ENCODE data around the gene HNRNPH1.

Gene HNRNPH1

GRCh38 chr5:179614745-179615144 is 8.7 kb downstream of the HNRNPH1 start:
- TF ChIP-seq, protein P1, sequence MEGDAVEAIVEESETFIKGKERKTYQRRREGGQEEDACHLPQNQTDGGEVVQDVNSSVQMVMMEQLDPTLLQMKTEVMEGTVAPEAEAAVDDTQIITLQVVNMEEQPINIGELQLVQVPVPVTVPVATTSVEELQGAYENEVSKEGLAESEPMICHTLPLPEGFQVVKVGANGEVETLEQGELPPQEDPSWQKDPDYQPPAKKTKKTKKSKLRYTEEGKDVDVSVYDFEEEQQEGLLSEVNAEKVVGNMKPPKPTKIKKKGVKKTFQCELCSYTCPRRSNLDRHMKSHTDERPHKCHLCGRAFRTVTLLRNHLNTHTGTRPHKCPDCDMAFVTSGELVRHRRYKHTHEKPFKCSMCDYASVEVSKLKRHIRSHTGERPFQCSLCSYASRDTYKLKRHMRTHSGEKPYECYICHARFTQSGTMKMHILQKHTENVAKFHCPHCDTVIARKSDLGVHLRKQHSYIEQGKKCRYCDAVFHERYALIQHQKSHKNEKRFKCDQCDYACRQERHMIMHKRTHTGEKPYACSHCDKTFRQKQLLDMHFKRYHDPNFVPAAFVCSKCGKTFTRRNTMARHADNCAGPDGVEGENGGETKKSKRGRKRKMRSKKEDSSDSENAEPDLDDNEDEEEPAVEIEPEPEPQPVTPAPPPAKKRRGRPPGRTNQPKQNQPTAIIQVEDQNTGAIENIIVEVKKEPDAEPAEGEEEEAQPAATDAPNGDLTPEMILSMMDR (conservative IDR thresholded peaks at IDR 0.05; ENCODE audit: control insufficient read depth, insufficient read depth, low read depth, low read length): no peak
- DNase-seq (ENCODE audit: low read depth): no peak

DNA sequence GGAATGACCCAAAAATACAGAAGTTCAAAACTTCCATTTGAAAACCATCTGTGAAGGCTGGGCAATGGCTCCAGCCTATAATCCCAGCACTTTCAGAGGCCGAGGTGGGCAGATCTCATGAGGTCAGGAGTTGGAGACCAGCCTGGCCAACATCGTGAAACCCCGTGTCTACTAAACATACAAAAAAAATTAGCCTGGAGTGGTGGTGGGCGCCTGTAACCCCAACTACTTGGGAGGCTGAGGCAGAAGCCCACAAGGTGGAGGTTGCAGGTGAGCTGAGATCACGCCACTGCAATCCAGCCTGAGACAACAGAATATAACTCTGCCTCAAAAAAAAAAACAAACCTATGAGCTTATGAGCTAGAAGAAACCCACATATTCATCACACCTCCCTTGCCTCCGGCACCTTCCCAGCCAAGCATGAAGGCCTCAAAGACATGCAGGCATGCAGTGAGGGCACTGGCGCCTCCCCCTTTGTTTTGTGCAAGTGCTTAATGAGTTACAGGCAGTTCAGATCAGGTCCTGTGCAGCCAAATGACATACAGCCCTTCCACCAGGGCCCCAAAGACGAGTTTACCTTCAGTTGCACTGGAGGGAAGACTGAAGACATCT is 9.9 kb downstream of the HNRNPH1 start:
- no peak for DNase-seq (ENCODE audit: low read depth)
- no peak overlapping the region for H3K4me3 ChIP-seq (ENCODE audit: control insufficient read depth, low read depth, low read length)
- TF ChIP-seq, protein P1 (conservative IDR thresholded peaks at IDR 0.05; ENCODE audit: control insufficient read depth, insufficient read depth, low read depth, low read length): no peak

More at GRCh38 chr5:179614745-179615144, 8.7 kb downstream of the HNRNPH1 start:
- H3K4me3 ChIP-seq (ENCODE audit: control insufficient read depth, low read depth, low read length): no peak overlapping the region

DNA sequence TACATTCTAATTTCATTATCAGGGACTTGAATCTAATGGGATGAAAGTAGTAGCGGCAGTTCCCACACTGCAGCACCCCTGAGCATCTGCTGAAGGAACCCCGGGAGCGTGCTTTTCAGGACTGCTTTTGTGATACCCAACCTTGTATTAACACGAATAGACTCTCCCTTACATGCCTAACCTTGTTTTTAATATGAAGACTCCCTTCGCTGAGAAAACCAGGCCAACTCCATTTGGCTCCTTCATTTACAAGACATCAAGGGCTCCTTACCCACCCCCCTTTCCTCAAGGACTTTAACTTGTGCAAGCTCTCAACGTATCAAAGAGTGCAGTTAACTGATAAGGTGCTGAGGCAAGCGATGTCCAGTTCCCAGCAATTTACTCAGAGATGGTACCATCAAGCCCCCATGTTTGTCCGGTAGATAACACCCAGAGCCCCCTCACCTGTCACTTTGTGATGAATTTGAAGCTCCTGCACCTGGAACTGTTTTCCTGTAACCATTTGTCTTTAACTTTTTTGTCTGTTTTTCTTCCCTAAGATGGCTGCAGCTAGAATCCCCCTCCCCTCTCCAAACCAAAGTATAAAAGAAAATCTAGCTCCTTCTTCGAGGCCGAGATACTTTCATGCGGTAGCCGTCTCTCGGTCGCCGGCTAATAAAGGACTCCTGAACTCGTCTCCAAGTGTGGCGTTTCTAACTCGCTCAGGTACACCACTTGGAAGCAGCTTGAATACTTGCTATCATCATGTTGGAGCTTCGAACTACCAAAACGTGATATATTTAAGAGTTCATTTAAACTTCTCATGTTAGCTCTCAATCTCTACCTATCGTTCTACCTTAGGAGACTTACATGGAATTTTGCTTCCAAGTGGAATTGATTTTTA is 10.7 kb downstream of the HNRNPH1 start:
- no peak overlapping the region for H3K4me3 ChIP-seq (ENCODE audit: control insufficient read depth, low read depth, low read length)
- no peak for DNase-seq (ENCODE audit: low read depth)
- TF ChIP-seq, protein P1 (conservative IDR thresholded peaks at IDR 0.05; ENCODE audit: control insufficient read depth, insufficient read depth, low read depth, low read length): no peak

- no peak overlapping the region for H3K4me3 ChIP-seq (ENCODE audit: control insufficient read depth, low read depth, low read length)
- TF ChIP-seq, protein P1 (conservative IDR thresholded peaks at IDR 0.05; ENCODE audit: control insufficient read depth, insufficient read depth, low read depth, low read length): no peak
- no peak for DNase-seq (ENCODE audit: low read depth)
Measured at GRCh38 chr5:179610903-179611265, 12.6 kb downstream of the HNRNPH1 start.

GRCh38 chr5:179610109-179610902 is 13.2 kb downstream of the HNRNPH1 start:
- TF ChIP-seq, protein P1 (conservative IDR thresholded peaks at IDR 0.05; ENCODE audit: control insufficient read depth, insufficient read depth, low read depth, low read length): no peak
- DNase-seq (ENCODE audit: low read depth): no peak
- no peak overlapping the region for H3K4me3 ChIP-seq (ENCODE audit: control insufficient read depth, low read depth, low read length)

DNA sequence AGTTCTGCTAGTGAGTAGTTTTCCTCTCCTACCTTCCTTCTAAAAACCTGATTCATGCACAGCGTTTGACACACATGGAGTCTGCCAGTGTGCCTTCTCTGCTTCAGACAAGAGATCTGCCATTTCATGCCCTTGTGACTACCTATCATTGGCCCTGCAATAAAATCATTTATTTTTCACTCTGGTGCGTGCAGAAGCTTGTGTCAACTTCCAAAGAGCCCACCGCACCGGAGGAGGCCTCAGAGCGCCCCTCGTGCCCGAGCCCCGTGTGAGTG is 13.7 kb downstream of the HNRNPH1 start:
- DNase-seq (ENCODE audit: low read depth): no peak
- TF ChIP-seq, protein P1 (conservative IDR thresholded peaks at IDR 0.05; ENCODE audit: control insufficient read depth, insufficient read depth, low read depth, low read length): no peak
- H3K4me3 ChIP-seq (ENCODE audit: control insufficient read depth, low read depth, low read length): no peak overlapping the region

All from fibroblast of mammary gland (primary cell).